ENCODE data around the gene UGT1A8.

UGT1A8 gene

GRCh38 chr2:233764264-233764663 lies 146.8 kb downstream of the UGT1A8 start:
- H3K4me2 ChIP-seq (ENCODE audit: low read depth, low read length, poor library complexity, severe bottlenecking), result no peak overlapping the region
- no peaks in the 10 kb centered on the region for H3K36me3 ChIP-seq (ENCODE audit: insufficient read depth, low read length)
- H3F3A ChIP-seq (ENCODE audit: low read depth), result no peaks in the 10 kb centered on the region
- H3K4me3 ChIP-seq (ENCODE audit: low read length, poor library complexity, severe bottlenecking), result no peak overlapping the region
- H3K9me3 ChIP-seq (ENCODE audit: insufficient read depth, low read depth, low read length), result no peaks in the 10 kb centered on the region
- H3K9ac ChIP-seq (ENCODE audit: low read depth, low read length, poor library complexity, severe bottlenecking), result no peak overlapping the region
- H3K79me2 ChIP-seq (ENCODE audit: insufficient read depth, low read length), result no peaks in the 10 kb centered on the region
- H4K20me1 ChIP-seq (ENCODE audit: insufficient read depth, low read length, poor library complexity, severe bottlenecking), result no peaks in the 10 kb centered on the region
- TF ChIP-seq, protein P1, sequence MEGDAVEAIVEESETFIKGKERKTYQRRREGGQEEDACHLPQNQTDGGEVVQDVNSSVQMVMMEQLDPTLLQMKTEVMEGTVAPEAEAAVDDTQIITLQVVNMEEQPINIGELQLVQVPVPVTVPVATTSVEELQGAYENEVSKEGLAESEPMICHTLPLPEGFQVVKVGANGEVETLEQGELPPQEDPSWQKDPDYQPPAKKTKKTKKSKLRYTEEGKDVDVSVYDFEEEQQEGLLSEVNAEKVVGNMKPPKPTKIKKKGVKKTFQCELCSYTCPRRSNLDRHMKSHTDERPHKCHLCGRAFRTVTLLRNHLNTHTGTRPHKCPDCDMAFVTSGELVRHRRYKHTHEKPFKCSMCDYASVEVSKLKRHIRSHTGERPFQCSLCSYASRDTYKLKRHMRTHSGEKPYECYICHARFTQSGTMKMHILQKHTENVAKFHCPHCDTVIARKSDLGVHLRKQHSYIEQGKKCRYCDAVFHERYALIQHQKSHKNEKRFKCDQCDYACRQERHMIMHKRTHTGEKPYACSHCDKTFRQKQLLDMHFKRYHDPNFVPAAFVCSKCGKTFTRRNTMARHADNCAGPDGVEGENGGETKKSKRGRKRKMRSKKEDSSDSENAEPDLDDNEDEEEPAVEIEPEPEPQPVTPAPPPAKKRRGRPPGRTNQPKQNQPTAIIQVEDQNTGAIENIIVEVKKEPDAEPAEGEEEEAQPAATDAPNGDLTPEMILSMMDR (conservative IDR thresholded peaks at IDR 0.05; ENCODE audit: low read length), result no peak
- no peak for TF ChIP-seq EZH2phosphoT487 (IDR thresholded peaks at IDR 0.05; ENCODE audit: borderline replicate concordance)
- no peak overlapping the region for H2AFZ ChIP-seq (ENCODE audit: low read length)
- H3K9me2 ChIP-seq (replicated peaks; ENCODE audit: low read depth, low read length), result no peaks in the 10 kb centered on the region
- H3K4me1 ChIP-seq (ENCODE audit: insufficient read depth, low read length, poor library complexity, severe bottlenecking), result no peaks in the 10 kb centered on the region
- H3K27me3 ChIP-seq (ENCODE audit: insufficient read depth, low read length, poor library complexity, severe bottlenecking), result no peaks in the 10 kb centered on the region

- no peak for TF ChIP-seq EZH2phosphoT487 (IDR thresholded peaks at IDR 0.05; ENCODE audit: borderline replicate concordance)
- TF ChIP-seq, protein P1 (conservative IDR thresholded peaks at IDR 0.05; ENCODE audit: low read length), result no peak
- H3K9ac ChIP-seq (ENCODE audit: low read depth, low read length, poor library complexity, severe bottlenecking), result no peak overlapping the region
Observed at GRCh38 chr2:233764761-233765160, 147.3 kb downstream of the UGT1A8 start.

DNA sequence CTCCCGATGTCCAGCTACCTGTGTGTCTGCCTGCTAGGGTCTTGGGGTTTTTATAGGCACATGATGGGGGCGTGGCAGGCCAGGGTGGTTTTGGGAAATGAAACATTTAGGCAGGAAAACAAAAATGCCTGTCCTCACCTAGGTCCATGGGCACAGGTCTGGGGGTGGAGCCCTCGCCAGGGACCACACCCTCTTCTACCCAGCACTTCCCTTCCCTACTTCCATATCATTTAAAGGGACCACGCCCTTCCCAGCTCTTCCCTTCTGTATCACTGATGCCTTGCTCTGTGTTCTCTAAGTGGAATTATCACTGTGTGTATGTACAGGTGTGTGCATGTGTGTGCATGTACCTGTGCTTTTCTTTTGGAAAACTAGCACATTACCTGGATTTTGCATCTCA lies 149.0 kb downstream of the UGT1A8 start:
- no peaks in the 10 kb centered on the region for H3K4me1 ChIP-seq (ENCODE audit: insufficient read depth, low read length, poor library complexity, severe bottlenecking)
- no peaks in the 10 kb centered on the region for H3F3A ChIP-seq (ENCODE audit: low read depth)
- no peaks in the 10 kb centered on the region for H3K36me3 ChIP-seq (ENCODE audit: insufficient read depth, low read length)
- no peaks in the 10 kb centered on the region for H3K9me2 ChIP-seq (replicated peaks; ENCODE audit: low read depth, low read length)
- H3K9ac ChIP-seq (ENCODE audit: low read depth, low read length, poor library complexity, severe bottlenecking), result no peak overlapping the region
- H2AFZ ChIP-seq (ENCODE audit: low read length), result no peak overlapping the region
- H3K4me2 ChIP-seq (ENCODE audit: low read depth, low read length, poor library complexity, severe bottlenecking), result no peak overlapping the region
- no peaks in the 10 kb centered on the region for H3K79me2 ChIP-seq (ENCODE audit: insufficient read depth, low read length)
- no peak overlapping the region for H3K4me3 ChIP-seq (ENCODE audit: low read length, poor library complexity, severe bottlenecking)
- no peaks in the 10 kb centered on the region for H3K9me3 ChIP-seq (ENCODE audit: insufficient read depth, low read depth, low read length)
- H4K20me1 ChIP-seq (ENCODE audit: insufficient read depth, low read length, poor library complexity, severe bottlenecking), result no peaks in the 10 kb centered on the region
- H3K27me3 ChIP-seq (ENCODE audit: insufficient read depth, low read length, poor library complexity, severe bottlenecking), result no peaks in the 10 kb centered on the region
- TF ChIP-seq, protein P1 (conservative IDR thresholded peaks at IDR 0.05; ENCODE audit: low read length), result no peak
- no peak for TF ChIP-seq EZH2phosphoT487 (IDR thresholded peaks at IDR 0.05; ENCODE audit: borderline replicate concordance)

More at GRCh38 chr2:233764761-233765160, 147.3 kb downstream of the UGT1A8 start:
- H3K4me2 ChIP-seq (ENCODE audit: low read depth, low read length, poor library complexity, severe bottlenecking), result no peak overlapping the region
- no peaks in the 10 kb centered on the region for H3K9me3 ChIP-seq (ENCODE audit: insufficient read depth, low read depth, low read length)
- no peaks in the 10 kb centered on the region for H3K27me3 ChIP-seq (ENCODE audit: insufficient read depth, low read length, poor library complexity, severe bottlenecking)
- H3K9me2 ChIP-seq (replicated peaks; ENCODE audit: low read depth, low read length), result no peaks in the 10 kb centered on the region
- H3F3A ChIP-seq (ENCODE audit: low read depth), result no peaks in the 10 kb centered on the region
- no peak overlapping the region for H3K4me3 ChIP-seq (ENCODE audit: low read length, poor library complexity, severe bottlenecking)
- no peaks in the 10 kb centered on the region for H3K4me1 ChIP-seq (ENCODE audit: insufficient read depth, low read length, poor library complexity, severe bottlenecking)
- no peak overlapping the region for H2AFZ ChIP-seq (ENCODE audit: low read length)
- H3K79me2 ChIP-seq (ENCODE audit: insufficient read depth, low read length), result no peaks in the 10 kb centered on the region
- H3K36me3 ChIP-seq (ENCODE audit: insufficient read depth, low read length), result no peaks in the 10 kb centered on the region
- no peaks in the 10 kb centered on the region for H4K20me1 ChIP-seq (ENCODE audit: insufficient read depth, low read length, poor library complexity, severe bottlenecking)
